GM19372 (cell line): Measurements from ENCODE around the gene MYCBP2.
"Not testable (repeated sequence)": the region's sequence is repeated elsewhere in the genome, so short reads cannot be mapped to it uniquely, and the experiment has no call there.

Experiments
- ATAC-seq: cut with Tn5 transposase; IDR thresholded peaks from one replicate; pipeline ENCODE4 v1.9.1; 2021; ENCODE audit warnings: mild to moderate bottlenecking, low read depth, moderate library complexity; ENCODE audit not compliant: unreplicated experiment

MYCBP2 gene

DNA sequence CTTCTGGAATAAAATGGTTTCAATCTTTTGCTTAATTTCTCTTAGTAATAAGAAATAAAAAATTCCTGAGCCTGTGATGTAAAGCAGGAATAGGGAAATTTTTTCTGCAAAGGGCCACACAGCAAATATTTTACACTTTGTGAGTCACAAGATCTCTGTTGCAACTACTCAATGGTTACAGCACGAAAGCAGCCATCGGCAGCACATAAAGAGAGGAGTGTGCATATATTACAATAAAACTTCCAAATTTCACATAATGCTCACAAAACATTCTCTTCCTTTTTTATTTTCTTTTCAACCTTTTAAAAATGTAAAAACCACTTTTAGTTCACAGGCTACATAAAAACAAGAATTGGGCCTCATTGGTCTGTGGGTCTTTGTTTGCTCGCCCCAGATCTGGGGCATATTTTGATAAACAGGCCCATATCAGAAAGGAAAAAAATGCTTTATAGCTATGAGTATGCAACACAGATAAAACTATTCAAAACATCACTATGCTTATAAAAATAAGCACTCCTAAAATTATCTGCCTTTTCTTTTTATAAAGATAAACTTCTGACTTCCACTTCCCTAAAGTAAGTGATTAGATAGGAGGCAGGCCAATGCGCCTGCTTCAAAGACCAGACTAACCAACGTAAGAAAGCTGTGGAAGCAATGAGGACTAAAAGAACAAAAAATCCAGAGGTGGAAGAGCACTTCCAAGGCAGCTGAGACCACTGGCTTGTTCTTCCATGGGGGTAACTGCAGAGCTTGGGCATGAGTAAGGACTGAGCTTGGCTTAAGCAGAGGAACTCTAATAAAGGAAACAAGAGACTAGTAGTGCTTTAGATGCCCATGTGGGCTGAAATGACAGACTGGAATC lies 26.5 kb downstream of the MYCBP2 start:
- ATAC-seq, result no peak

DNA sequence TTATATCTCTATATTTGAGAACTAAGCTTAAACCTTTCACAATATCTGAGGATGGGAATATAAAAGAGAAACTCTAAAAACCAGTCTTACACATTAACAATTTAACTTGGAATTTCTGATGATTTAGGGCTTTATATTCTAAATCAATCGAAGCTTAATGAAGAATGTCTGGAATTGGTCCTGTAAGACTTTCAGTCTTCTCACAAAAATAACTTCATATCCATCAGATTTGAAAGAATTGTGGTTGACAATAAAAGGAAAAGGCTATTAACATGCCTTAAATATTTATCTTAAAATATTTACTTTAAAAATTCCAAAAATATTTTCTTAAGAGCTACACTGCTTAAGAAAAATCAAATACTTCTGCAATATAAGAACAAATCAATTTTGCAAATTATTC lies 27.3 kb downstream of the MYCBP2 start:
- ATAC-seq, result no peak

DNA sequence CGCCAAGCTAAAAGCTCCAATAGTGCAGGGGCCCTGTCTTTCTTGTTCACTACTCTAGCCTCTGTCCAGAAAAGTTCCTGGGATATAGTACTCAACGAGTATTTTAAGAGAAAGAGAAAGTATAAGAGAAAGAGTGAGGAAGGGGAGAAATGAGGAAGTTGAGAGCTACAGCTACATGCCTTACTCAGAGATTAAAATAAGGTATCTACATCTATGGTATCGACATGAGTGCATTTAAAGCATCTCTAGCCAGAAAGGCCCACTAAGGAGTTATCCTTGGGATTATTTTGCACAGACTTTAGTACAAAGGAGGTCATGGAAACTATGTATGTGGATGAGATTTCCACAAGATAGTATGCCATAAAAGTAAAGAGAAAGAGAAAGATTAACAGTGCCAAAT lies 28.5 kb downstream of the MYCBP2 start:
- peak; percentile 66 for ATAC-seq

DNA sequence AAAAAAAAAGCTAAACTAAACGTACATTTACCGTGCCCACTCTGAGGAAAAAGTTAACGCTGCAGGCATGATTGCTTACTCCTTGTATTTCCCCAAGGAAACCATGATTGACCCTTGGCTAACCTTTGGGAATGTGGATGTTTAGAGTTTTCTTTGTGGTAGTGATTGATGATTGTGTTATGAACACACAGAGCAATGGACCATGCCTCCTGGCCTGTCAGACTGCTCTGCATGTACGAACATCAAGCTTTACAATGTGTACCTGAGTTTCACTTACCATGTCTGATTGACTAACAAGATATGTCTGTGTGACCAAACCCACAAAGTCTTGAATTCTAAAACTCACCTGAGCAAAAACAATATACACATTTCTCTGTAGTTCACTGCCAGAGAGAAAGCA lies 35.1 kb downstream of the MYCBP2 start:
- ATAC-seq, result no peak

DNA sequence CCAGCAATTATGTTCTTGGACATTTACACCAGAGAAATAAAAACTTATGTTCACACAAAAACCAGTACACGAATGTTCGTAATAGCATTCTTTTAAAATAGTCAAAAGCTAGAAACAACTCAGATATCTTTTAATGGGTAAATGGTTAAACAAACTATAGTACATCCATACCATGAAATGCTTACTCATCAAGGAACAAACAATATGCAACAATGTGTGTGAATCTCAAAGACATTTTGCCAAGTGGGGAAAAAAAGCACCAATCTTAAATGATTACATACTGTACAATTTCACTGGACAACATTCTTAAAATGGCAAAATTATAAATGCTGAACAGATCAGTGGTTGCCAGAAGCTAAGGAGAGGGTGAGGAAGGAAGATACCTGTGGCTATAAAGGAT lies 36.6 kb downstream of the MYCBP2 start:
- no peak for ATAC-seq

- no peak for ATAC-seq
These were observed 37.0 kb downstream of the MYCBP2 start for GRCh38 chr13:77289851-77290250.

DNA sequence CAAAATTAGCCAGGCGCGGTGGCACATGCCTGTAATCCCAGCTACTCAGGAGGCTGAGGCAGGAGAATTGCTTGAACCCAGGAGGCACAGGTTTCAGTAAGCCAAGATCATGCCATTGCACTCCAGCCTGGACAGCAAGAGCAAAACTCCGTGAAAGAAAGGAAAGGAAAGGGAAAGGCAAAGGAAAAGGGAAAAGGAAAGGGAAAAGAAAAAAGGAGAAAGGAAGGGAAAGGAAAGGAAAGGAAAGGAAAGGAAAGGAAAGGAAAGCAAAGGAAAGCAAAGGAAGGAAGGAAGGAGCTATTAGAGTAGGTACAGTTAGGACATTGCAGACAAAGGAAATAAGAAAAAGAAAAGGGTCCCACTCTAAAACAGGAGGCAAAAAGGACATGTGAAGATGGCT lies 41.3 kb downstream of the MYCBP2 start:
- ATAC-seq, result not testable (repeated sequence)

- no peak for ATAC-seq
These were observed 41.8 kb downstream of the MYCBP2 start for GRCh38 chr13:77285098-77285497.

DNA sequence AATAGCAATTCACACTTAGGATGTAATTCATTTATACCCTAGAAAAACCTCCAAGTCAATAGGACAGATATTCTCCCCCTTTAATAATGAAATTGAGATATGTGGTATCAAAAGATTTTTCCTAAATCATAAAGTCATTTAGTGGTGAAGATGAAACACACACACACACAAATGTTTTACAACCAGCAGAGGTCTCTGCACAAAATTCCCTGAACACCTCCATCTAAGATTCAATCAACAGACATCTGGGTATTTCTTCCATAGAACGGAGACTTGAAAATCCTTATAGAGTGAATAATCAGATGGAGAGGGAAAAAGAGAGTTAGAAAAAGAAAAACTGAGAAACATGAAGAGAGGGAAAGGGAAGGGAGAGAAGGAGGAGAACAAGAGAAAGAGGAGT lies 52.8 kb downstream of the MYCBP2 start:
- ATAC-seq, result no peak

DNA sequence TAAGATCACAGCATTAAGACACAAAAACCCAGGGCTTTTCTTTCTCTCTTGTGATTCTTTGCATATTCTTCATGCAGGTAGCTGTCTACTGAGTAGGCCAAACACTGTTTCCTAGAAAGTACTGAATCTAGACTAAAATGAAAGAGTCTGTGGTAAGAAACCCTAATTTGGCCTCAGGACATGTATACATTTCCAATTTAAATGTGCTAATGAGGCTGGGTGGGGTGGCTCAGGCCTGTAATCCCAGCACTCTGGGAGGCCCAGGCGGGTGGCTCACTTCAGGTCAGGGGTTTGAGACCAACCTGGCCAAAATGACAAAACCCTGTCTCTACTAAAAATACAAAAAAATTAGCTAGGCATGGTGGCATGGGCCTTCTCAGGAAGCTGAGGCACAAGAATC lies 57.8 kb downstream of the MYCBP2 start:
- no peak for ATAC-seq

- ATAC-seq, result no peak
These were observed 59.5 kb downstream of the MYCBP2 start for GRCh38 chr13:77267362-77267761.

GRCh38 chr13:77265336-77265735 lies 61.6 kb downstream of the MYCBP2 start:
- no peak for ATAC-seq

DNA sequence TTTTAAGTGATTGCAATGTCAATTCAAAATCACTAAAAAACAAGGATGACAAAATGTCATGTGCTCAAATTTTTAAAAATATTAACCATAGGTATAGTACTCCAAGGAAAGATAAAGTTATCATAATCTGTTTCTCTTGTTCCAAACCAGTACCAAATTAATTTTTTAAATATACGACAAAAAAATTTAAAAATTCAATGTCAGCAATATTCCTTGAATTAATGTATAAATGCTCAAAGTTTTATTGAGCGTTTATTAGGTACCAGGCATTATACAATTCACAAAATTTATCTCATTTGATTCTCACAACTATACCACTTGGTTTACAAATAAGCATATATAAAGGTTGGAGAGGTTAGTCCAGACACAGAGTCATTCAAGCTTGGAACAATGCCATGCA lies 64.7 kb downstream of the MYCBP2 start:
- ATAC-seq, result no peak

GRCh38 chr13:77250975-77251374 lies 75.9 kb downstream of the MYCBP2 start:
- ATAC-seq, result no peak

- not testable (repeated sequence) for ATAC-seq
These were observed 81.7 kb downstream of the MYCBP2 start for GRCh38 chr13:77245224-77245623.

DNA sequence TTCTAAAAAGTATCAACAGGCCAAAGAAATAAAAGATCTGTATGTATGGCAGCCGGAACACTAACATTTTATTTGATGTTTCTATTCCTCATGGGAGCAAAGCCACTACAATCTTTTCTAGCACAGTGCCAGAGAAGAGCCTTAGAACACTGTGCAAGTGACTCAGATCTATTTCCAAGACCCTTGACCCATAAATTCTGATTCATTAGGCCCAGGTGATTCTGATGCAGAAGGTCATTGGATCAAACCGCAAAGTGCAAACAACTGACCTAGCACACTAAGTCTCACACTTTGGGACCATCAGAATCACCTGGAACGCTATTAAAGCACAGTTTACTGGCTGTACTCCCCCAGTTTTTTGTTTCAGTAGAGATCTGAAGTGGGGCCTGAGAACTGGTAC lies 87.6 kb downstream of the MYCBP2 start:
- ATAC-seq, result no peak

DNA sequence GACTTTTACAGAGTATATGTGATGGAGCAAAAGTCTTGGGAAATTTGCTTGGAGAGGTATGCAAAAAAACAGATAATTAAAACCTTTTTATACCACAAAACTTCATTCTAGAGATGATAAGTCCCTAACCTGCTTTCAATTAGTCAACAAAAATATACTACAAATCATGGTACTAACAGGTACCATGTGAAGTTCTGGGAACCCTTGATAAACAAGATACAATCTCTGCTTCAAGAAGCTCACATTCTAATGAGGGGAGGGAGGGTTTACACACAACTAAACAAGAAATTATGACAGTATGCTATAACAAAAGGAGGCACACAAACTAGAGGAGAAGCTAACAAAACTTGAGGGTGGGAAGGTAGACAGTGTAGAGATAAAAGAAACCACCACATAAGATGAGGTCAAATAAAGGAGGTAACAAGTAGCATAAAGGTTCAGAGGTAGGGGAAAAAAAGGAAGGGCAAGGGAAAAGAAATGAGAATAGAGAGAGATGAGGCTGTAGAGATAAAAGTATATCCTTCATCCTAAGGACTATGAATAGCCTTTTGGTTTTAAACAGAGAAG lies 91.4 kb downstream of the MYCBP2 start:
- ATAC-seq, result no peak

DNA sequence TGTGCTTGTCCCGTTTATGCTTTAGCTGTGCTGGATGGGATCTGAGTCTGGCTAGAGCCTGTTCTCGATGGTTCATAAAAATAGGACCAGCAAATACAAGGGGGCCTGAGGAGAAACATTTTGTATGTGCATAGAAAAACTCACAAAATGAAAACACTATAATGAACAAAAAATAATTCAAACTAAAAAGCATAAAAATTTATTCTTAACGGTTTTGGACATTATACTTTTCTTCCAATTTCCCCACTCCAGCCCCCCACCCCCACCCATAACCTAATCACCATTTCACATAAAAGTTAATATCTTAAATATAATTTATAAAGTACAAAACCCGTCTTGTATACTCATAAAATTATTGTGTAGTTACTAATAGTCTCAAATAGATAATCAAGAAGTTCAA lies 93.7 kb downstream of the MYCBP2 start:
- ATAC-seq, result no peak

DNA sequence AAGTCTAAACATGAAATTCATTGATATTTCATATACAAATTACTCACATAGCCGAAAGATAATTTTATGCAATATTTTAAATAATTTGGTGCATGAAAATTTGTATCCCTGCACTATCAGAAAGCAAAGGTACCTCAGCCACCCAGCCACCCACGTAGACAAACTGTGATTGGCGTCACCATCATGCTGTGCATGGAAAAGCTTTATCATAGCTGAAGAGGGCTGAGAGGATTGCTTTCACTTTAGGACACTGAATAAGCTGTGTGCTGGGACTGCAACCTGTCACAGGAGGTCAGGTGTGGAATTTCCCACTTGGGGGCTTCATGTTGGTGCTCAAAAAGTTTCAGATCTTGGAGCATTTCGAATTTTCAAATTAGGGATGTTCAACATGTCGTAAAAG lies 96.3 kb downstream of the MYCBP2 start:
- ATAC-seq, result no peak

DNA sequence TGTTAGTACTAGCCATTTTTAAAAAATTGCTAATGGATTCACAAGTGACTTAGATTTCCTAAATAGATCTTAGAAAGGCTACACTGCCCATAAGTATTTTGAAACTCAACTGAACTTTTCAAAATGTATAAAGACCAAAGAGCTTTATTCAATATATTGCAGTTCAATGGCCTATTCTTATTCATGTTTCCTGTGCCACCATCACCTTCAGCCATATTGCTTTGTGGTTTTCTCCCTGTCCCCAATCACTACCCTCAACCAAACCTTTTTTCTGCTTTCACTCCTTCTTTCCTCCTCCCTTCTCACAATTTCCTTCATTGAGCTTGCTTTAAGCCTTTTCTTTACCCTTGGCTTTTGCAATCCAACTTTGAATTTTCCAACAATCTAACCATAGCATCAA lies 100.9 kb downstream of the MYCBP2 start:
- no peak for ATAC-seq

DNA sequence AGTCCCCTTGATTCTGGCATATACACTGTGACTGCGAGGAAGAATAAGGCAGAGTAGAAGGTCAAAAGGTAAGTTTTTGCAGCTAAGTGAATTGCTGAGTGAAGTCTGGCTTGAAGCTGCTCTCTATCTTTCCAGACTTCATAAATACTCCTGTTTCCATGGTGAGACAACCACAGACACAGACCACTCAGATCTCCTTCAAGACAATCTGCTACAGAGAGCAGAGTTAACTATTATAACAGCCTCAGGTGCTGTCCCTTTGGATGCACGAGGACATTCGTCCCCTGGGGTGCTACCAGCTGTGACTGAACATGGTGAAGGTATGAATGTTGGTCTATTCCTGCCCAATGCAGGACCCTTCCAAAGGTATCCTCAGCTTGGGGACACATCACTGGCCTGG lies 104.0 kb downstream of the MYCBP2 start:
- ATAC-seq, result no peak

DNA sequence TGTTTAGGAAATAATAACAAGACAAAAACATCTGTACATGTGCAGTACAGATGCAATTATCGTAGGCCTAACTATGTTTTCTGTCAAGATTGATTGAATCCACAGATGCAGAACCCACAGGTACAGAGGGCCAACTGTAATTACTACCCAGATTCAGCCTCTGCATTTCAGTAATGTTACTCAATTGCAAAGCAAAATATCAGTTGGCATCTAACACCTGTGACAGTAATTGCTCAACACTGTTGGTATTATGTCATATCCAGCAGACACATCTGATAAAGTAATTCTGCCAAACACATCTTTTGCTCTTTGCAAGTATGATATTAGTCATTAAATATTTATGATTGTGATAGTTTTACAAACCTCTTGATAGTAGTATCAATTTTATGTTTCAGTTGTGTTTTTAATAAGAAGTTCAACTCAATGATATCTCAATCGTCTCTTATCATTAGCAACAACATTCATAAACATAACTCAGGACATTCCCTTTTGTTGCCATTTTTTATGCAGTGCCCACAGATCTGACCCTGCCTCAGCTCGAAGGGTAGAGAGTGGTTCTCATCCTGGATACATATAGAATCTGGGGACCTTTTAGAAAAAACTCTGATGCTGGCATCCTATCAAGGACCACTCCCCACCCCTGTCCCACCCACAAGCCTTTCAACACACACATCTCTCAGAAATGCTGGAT lies 104.7 kb downstream of the MYCBP2 start:
- no peak for ATAC-seq
